IMR-90 (cell line): ENCODE measurements around the gene PRKCH. TPM values are rescaled to one million over a fixed set of nuclear protein-coding genes. Genes with fewer than 3 reads are reported as not detected.
A peak's percentile ranks its signal among the peaks of the same experiment; 100 is the strongest.

Source experiments
- ATAC-seq: fragments of 200-7000 bp; cut with Tn5 transposase; 2 replicates; pipeline ENCODE4 v1.9.1; 2020; ENCODE audit warnings: low read depth, mild to moderate bottlenecking, moderate library complexity
- BruUV-seq: library from RNA; stranded (reverse); fragments of 400-500 nt; replicated peaks from 2 replicates; lab custom pipeline; 2021; lab: Mats Ljungman, UMichigan
- CTCF ChIA-PET: fragments of 300-600 bp; formaldehyde crosslinking; extraction: SDS; loops from one replicate; lab custom pipeline; 2021; ENCODE audit warnings: antibody characterized with exemption; lab: Yijun Ruan, JAX
- POLR2A ChIA-PET: fragments of 300-600 bp; sonication (Branson Sonifier 250); formaldehyde crosslinking; loops from one replicate; lab custom pipeline; 2022; ENCODE audit warnings: antibody characterized with exemption; ENCODE audit not compliant: unreplicated experiment; lab: Charles Lee
- DNase-seq: peaks from one replicate; pipeline ENCODE4 v3.0.0; 2013
- H2AFZ ChIP-seq: replicated peaks from 2 replicates; pipeline ENCODE3; 2013; ENCODE audit warnings: low read length, mild to moderate bottlenecking; ENCODE audit not compliant: poor library complexity
- H2AK5ac ChIP-seq: 2 replicates; pipeline ENCODE4 v1.6.1; 2013; ENCODE audit warnings: low read depth, low read length, inconsistent platforms
- H2AK9ac ChIP-seq: replicated peaks from 2 replicates; pipeline ENCODE3; 2013; ENCODE audit warnings: mild to moderate bottlenecking, low read depth, low read length, moderate library complexity; ENCODE audit not compliant: poor library complexity
- H2BK120ac ChIP-seq: 2 replicates; pipeline ENCODE4 v1.6.1; 2013; ENCODE audit warnings: low read depth, low read length, inconsistent platforms
- H2BK15ac ChIP-seq: 3 replicates; pipeline ENCODE4 v1.6.1; 2013; ENCODE audit warnings: low read depth, low read length, inconsistent platforms
- H2BK20ac ChIP-seq: 2 replicates; pipeline ENCODE4 v1.6.1; 2013; ENCODE audit warnings: low read depth, mild to moderate bottlenecking, inconsistent platforms, low read length, moderate library complexity
- H2BK5ac ChIP-seq: 2 replicates; pipeline ENCODE4 v1.6.1; 2013; ENCODE audit warnings: mild to moderate bottlenecking, low read depth, low read length, inconsistent platforms; ENCODE audit not compliant: poor library complexity, severe bottlenecking
- H3K14ac ChIP-seq: replicated peaks from 2 replicates; pipeline ENCODE4 v1.6.1; 2013; ENCODE audit warnings: low read depth, low read length, inconsistent platforms
- H3K18ac ChIP-seq: 2 replicates; pipeline ENCODE4 v1.6.1; 2013; ENCODE audit warnings: low read depth, low read length, control low read depth
- H3K23ac ChIP-seq: 2 replicates; pipeline ENCODE4 v1.6.1; 2013; ENCODE audit warnings: low read depth, low read length, inconsistent platforms
- H3K27ac ChIP-seq: 2 replicates; pipeline ENCODE4 v1.5.1; 2013; ENCODE audit warnings: mild to moderate bottlenecking, control low read depth, low read length; ENCODE audit not compliant: insufficient read depth
- H3K27me3 ChIP-seq: 2 replicates; pipeline ENCODE4 v1.6.1; 2013; ENCODE audit warnings: low read length; ENCODE audit not compliant: control insufficient read depth, insufficient read depth
- H3K36me3 ChIP-seq: 2 replicates; pipeline ENCODE4 v1.6.1; 2013; ENCODE audit warnings: low read length, mixed read lengths; ENCODE audit not compliant: control insufficient read depth, insufficient read depth
- H3K4ac ChIP-seq: 2 replicates; pipeline ENCODE4 v1.6.1; 2013; ENCODE audit warnings: low read depth, low read length, inconsistent platforms
- H3K4me1 ChIP-seq: 2 replicates; pipeline ENCODE4 v1.6.1; 2013; ENCODE audit warnings: low read length, mixed read lengths; ENCODE audit not compliant: control insufficient read depth, insufficient read depth
- H3K4me2 ChIP-seq: 2 replicates; pipeline ENCODE4 v1.6.1; 2013; ENCODE audit warnings: low read depth, mild to moderate bottlenecking, control low read depth, low read length, moderate library complexity
- H3K4me3 ChIP-seq: 2 replicates; pipeline ENCODE4 v1.5.1; 2013; ENCODE audit warnings: low read depth, mild to moderate bottlenecking, control low read depth, low read length, moderate library complexity; ENCODE audit not compliant: insufficient read depth
- H3K56ac ChIP-seq: 2 replicates; pipeline ENCODE4 v1.6.1; 2013; ENCODE audit warnings: low read length, inconsistent platforms; ENCODE audit not compliant: insufficient read depth; ENCODE audit errors: extremely low read depth
- H3K79me1 ChIP-seq, 2 experiments: 2 replicates each; pipeline ENCODE4 v1.6.1; 2013; ENCODE audit warnings: low read length in 2 of 2, inconsistent platforms in 1 of 2, low read depth in 1 of 2
- H3K9ac ChIP-seq: 2 replicates; pipeline ENCODE4 v1.6.1; 2013; ENCODE audit warnings: low read depth, low read length, control low read depth
- H3K9me1 ChIP-seq: 2 replicates; pipeline ENCODE4 v1.6.1; 2013; ENCODE audit warnings: low read length, inconsistent platforms; ENCODE audit not compliant: insufficient read depth
- H3K9me3 ChIP-seq: 2 replicates; pipeline ENCODE4 v1.6.1; 2013; ENCODE audit warnings: low read length; ENCODE audit not compliant: control insufficient read depth, insufficient read depth
- H4K20me1 ChIP-seq: 2 replicates; pipeline ENCODE4 v1.6.1; 2013; ENCODE audit warnings: low read length, inconsistent platforms; ENCODE audit not compliant: insufficient read depth
- H4K5ac ChIP-seq: 2 replicates; pipeline ENCODE4 v1.6.1; 2013; ENCODE audit warnings: mild to moderate bottlenecking, low read depth, low read length, control low read depth
- H4K8ac ChIP-seq, 2 experiments: 2 replicates each; pipeline ENCODE4 v1.6.1; 2013; ENCODE audit warnings: low read depth in 2 of 2, low read length in 2 of 2, control low read depth in 1 of 2, inconsistent platforms in 1 of 2
- H4K91ac ChIP-seq: 2 replicates; pipeline ENCODE4 v1.6.1; 2013; ENCODE audit warnings: low read depth, low read length, inconsistent platforms; ENCODE audit not compliant: insufficient read depth
- BHLHE40 ChIP-seq: fragments of 150-350 bp; IDR thresholded peaks from 2 replicates; pipeline ENCODE4 v1.6.1; 2016; ENCODE audit warnings: mild to moderate bottlenecking, low read depth, low read length
- CEBPB ChIP-seq: IDR thresholded peaks from 2 replicates; pipeline ENCODE4 v1.6.1; 2012; ENCODE audit warnings: low read depth, low read length, improper control_type of control experiment
- MXI1 ChIP-seq: IDR thresholded peaks from 2 replicates; pipeline ENCODE4 v1.6.1; 2012; ENCODE audit warnings: low read depth, mild to moderate bottlenecking, low read length, moderate library complexity, borderline replicate concordance
- SMC3 ChIP-seq: fragments of 150-350 bp; IDR thresholded peaks from 2 replicates; pipeline ENCODE4 v1.6.1; 2016; ENCODE audit warnings: low read depth, mild to moderate bottlenecking, antibody characterized with exemption, low read length, moderate library complexity
- WGBS, 2 experiments: methylation state at CpG; one replicate each; pipeline versions ENCODE4 v1.1.5 to v1.1.7; 2013; ENCODE audit warnings: missing lambda C conversion rate in 2 of 2; ENCODE audit not compliant: insufficient read length in 1 of 2; ENCODE audit errors: extremely low coverage in 2 of 2; 5-methylcytosine and 5-hydroxymethylcytosine counted together
- dilution Hi-C: fragments of 300-500 bp; cut with HindIII; formaldehyde crosslinking; loops from one replicate; pipeline ENCODE4 v1.14.3; 2018; ENCODE audit warnings: low sequenced_read_pairs; ENCODE audit not compliant: unreplicated experiment
- in situ Hi-C: fragments of 300-500 bp; cut with MboI; formaldehyde crosslinking; loops from 3 replicates; pipeline ENCODE4 v1.14.3; 2019; ENCODE audit warnings: low sequenced_read_pairs, inconsistent platforms, mixed read lengths
- intact Hi-C: fragments of 100-400 bp; cut with micrococcal nuclease; formaldehyde crosslinking; loops from 2 replicates; pipeline ENCODE4 v1.10.0; 2022
- polyA plus RNA-seq, 3 experiments: library from polyadenylated mRNA; depleted of rRNA; stranded (reverse); fragments of >200 nt; gene quantifications; 2 replicates each; pipeline ENCODE4 v1.2.3, GENCODE V29; 2012; ENCODE audit warnings: low replicate concordance in 1 of 3
- total RNA-seq: library from RNA; depleted of rRNA; stranded (reverse); fragments of >200 nt; gene quantifications from 2 replicates; pipeline ENCODE4 v1.2.3, GENCODE V29; 2012

The PRKCH gene
- total and polyA plus RNA-seq, 2 of the 4 experiments (the other 2 are of a cell fraction): 1.6 to 2.3 TPM

GRCh38 chr14:61466249-61466904 lies 145.0 kb downstream of the PRKCH start (continued):
- TF ChIP-seq CEBPB (peak; percentile 96), BHLHE40 (peak; percentile 78)

DNA sequence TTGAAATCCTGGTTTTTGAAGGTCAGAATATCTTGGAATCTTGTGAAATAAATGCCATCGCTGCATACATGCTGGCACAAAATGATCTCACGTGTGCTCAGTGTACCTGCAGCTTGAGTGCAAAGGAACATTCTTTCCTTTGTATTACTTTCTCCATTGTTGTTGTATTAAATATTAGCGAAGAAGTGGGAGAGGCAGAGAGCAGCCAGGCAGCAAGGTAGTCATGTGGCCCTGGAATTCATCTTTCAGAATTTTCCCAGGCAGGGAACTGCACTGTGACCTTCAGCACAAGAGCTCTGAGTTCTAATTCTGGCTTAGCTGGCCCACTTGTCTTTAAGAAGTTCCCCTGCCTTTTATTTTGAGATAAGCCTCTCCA lies 145.5 kb downstream of the PRKCH start:
- Histone ChIP-seq H3K36me3 (no peaks in the 10 kb centered on the region), H4K91ac (peak overlapping the region; percentile 92; the same call in 1 of the 2 replicates), H3K9ac (peak overlapping the region; percentile 36), H3K4ac (peak overlapping the region; percentile 82), H3K27me3 (no peaks in the 10 kb centered on the region), H3K9me3 (no peaks in the 10 kb centered on the region), H2AFZ (no peak overlapping the region), H3K4me3 (no peak overlapping the region), H3K14ac (peak overlapping the region; percentile 46), H3K4me2 (no peak overlapping the region), H3K23ac (no peak overlapping the region; the same call in 1 of the 2 replicates), H2BK15ac (peak overlapping the region; percentile 83), H3K18ac (peak overlapping the region; percentile 83), H3K79me1 (peaks cover 0 to 27% of the 10 kb centered on the region in 2 experiments; a peak in 2 of 4 replicates), H2AK5ac (peak overlapping the region; percentile 98), H3K56ac (no peak overlapping the region; the same call in 1 of the 2 replicates), H2BK20ac (peak overlapping the region; percentile 88), H3K4me1 (peaks cover 38% of the 10 kb centered on the region), H3K9me1 (peaks cover 25% of the 10 kb centered on the region), H4K5ac (peak overlapping the region; percentile 69), H2BK120ac (peak overlapping the region; percentile 88), H4K20me1 (no peaks in the 10 kb centered on the region), H2BK5ac (peak overlapping the region; percentile 22), H2AK9ac (no peak overlapping the region), H4K8ac (peak overlapping the region; percentile 83 to 97), H3K27ac (peak overlapping the region; percentile 82)
- no CpG with 5 or more reads among the region's 3 CpGs for WGBS, 2 experiments
- BruUV-seq: no TSS peak
- TF ChIP-seq SMC3 (no peak), MXI1 (no peak)
- CTCF ChIA-PET: interaction anchor here (2.7 kb wide), 1 partner anchor 370 kb away, joined by 14 read pairs; no protein-coding TSS in a partner anchor
- no peak for ATAC-seq
- in situ Hi-C loops: no loop called here
- POLR2A ChIA-PET: no interaction called here
- dilution Hi-C loops: loop anchor here (25.0 kb wide), 1 partner anchor 245 kb away; no protein-coding TSS in a partner anchor
- no peak for DNase-seq
- intact Hi-C loops: loop anchor here (2.0 kb wide), 1 partner anchor 284 kb away; no protein-coding TSS in a partner anchor
